IPS-NIHi11 (cell line): ENCODE results near the gene THOC1.
"Not testable (repeated sequence)": the region's sequence is repeated elsewhere in the genome, so short reads cannot be mapped to it uniquely, and the experiment has no call there.

Source experiments
- DNase-seq: peaks from one replicate; pipeline ENCODE4 v3.0.0; 2012; ENCODE audit warnings: mixed read lengths, low spot score

The THOC1 gene, protein sequence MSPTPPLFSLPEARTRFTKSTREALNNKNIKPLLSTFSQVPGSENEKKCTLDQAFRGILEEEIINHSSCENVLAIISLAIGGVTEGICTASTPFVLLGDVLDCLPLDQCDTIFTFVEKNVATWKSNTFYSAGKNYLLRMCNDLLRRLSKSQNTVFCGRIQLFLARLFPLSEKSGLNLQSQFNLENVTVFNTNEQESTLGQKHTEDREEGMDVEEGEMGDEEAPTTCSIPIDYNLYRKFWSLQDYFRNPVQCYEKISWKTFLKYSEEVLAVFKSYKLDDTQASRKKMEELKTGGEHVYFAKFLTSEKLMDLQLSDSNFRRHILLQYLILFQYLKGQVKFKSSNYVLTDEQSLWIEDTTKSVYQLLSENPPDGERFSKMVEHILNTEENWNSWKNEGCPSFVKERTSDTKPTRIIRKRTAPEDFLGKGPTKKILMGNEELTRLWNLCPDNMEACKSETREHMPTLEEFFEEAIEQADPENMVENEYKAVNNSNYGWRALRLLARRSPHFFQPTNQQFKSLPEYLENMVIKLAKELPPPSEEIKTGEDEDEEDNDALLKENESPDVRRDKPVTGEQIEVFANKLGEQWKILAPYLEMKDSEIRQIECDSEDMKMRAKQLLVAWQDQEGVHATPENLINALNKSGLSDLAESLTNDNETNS

DNA sequence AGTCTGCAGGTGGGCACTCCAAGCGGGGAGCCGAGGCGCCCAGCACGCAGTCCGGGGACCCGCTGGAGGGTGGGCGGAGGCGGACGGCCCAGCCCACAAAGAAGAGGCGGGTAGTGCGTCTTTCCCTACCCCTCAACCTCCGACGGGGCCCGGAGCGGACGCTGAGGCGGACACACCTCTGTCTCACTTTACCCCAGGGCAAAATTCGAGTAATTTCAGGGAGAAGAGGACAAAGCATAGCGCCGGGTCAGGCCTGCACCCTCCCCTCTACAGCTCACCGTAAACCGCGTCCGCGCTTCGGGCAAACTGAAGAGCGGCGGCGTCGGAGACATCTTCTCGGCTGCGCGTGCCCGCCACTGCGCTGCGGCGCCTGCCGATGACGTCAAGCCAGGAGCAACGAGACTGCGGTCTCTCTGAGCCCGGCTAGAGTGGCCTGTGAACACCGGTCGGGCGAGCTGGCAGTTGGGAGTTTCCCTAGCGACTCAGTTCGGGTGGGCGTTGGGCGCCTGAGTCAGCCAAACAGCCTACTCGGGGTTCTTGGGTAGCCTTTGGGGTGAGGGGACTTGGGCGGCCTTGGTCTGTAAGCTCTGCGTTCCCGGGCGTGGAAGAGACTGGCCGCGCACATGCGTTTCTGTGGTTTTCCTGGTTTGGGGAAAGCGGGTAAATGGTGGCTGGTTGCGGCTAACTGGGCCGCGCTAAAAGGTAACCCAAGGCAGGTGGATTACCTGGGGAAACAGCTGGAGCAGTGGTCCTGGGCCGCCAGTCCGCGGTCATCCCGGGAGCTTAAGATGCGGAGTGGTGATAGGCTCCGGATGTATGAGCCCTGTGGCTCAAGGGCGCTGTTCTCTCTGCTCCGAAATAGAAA lies at the start of gene THOC1:
TSS of gene THOC1 (minus strand) at position 360 of the 865 bp plus-strand sequence. CDS start at position 332, 28 bp downstream.
- peak; percentile 94 for DNase-seq

DNA sequence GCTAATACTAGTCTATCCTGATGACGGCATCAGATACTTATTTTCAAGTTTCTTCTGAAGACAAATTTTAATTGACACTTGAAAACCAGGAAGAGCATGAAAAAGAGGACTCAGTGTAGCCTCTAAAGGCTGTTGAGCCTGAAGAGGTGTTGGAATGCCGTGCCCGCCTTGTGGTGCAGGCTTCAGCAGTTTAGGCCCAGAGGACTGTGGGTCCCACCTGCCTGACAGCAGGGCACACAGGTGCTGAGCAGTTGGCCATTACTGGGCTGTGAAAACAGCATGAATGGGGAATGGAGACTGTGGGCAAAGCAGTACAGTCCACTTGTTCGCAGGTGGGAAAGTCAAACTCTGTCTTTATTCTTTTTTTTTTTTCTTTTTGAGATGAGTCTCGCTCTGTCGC lies 49.8 kb upstream of the THOC1 start:
- no peak for DNase-seq

DNA sequence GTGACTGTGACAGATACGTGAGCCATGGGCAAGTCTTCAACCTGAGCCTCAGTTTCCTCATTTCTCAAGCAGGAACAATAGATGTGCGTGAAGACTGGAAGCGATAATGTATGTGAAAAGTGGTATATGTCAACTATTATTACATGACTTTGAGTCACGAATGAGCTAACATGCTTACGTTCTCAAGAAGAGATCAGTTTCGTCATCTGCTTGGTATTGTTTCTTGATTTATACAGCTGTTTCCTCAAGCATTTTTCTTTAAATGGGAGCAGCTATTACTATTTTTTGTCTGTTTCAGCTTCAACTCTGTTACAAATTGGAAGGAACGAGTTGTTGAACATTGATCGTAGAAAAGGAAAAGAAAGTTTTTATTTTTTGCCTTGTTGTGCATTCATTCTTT lies 48.5 kb upstream of the THOC1 start:
- DNase-seq, result no peak

DNA sequence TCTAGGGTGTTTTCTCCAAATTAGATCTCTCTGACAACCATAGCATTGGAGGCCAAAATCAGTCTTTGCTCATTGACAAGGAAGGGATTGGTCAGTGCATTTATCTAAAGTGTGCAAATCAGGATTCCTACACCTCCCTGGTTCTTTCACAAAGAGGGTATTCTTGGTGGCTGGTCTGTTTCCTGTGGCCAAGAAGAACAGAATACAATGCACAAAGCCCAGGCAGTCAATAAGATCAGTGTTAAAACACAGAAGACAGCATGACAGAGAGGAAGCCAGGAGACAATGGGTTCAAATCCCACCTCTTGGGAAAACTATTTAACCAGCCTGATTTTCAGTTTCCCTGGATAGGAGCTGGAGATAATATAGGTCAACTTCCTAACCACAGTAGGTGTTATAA lies 46.1 kb upstream of the THOC1 start:
- no peak for DNase-seq

GRCh38 chr18:312415-312814 lies 44.6 kb upstream of the THOC1 start:
- no peak for DNase-seq

GRCh38 chr18:310042-310441 lies 42.2 kb upstream of the THOC1 start:
- DNase-seq, result no peak

- DNase-seq, result not testable (repeated sequence)
These were observed 40.2 kb upstream of the THOC1 start for GRCh38 chr18:308086-308485.

- DNase-seq, result no peak
These were observed 38.9 kb upstream of the THOC1 start for GRCh38 chr18:306608-307255.

DNA sequence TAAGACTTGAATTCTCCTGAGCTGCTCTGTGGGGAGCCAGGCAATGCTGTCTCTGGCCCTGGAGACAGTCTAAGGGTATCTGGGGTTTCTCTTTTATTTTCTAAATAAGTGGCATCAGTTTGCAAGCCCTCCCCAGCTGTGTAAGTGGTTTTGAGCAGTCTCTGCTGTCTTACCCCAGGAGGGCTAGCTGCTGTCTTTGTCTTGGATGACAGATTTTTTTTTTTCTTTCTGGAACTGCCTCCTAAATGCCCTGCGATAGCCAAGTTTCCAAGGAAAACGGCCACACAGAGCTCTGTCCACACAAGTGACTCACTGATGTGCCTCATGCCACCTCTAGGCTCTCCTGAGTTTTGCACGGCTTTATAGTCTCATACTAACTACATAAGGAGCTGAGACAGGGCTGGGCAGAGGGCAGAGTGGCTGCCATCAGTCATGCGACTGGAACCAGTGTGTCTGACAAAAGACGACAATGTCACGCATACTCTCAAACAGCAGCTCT lies 37.2 kb upstream of the THOC1 start:
- no peak for DNase-seq

DNA sequence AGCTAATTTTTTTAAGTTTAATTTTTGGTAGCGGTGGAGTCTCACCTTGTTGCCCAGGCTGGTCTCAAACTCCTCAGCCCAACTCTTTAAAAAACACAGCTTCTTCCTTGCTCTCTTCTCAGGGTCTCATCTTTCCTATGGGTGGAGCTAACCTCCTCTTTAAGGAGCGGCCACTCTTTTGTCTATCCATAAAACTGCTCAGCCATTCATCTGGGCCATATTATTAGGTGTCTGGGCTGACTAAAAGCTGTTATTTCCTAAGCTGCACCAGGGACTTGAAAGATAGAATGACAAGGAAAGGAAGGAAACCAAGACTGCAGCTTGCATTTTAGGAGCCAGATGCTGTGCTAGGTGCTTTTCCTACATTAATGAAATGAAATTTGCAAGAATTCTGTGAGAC lies 35.8 kb upstream of the THOC1 start:
- no peak for DNase-seq

DNA sequence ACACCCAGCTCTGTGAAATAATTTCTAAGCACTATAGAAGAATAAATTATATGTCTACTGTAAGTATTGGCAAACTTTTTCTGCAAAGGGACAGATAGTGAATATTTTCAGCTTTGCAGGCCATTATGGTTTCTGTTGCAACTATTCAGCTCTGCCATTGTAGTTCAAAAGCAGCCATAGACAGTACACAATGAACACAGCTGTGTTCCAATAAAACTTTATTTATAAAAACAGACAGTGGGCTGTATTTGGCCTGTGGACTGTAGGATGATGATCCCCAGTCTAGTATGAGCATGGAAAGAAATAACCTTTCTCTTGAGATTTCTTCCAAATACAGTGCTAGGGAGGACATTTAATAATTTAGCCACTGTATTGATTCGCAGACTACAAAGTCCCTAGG lies 35.2 kb upstream of the THOC1 start:
- DNase-seq, result no peak

GRCh38 chr18:302097-302496 lies 34.2 kb upstream of the THOC1 start:
- DNase-seq, result no peak

- no peak for DNase-seq
These were observed 30.1 kb upstream of the THOC1 start for GRCh38 chr18:297936-298335.

GRCh38 chr18:295756-296490 lies 28.1 kb upstream of the THOC1 start:
- DNase-seq, result no peak

GRCh38 chr18:294566-294965 lies 26.7 kb upstream of the THOC1 start:
- DNase-seq, result no peak

DNA sequence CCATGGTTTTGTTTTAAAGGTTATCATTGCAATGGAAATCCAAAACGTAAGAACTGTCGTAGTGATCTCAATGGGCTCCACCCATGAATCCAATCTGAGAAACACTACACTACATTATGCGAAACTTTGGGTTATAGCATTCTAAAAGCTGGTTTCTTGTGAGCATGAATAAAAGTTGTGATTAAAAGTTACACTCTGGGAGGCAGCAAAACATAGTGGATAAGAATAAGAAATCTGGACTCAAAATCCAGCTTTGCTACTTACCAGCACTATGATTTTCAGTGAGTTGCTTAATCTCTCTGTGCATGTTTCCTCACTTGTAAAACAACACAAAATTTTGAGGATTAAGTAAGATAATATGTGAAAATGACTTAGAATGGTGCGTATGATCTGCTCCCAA lies 25.7 kb upstream of the THOC1 start:
- DNase-seq, result no peak

DNA sequence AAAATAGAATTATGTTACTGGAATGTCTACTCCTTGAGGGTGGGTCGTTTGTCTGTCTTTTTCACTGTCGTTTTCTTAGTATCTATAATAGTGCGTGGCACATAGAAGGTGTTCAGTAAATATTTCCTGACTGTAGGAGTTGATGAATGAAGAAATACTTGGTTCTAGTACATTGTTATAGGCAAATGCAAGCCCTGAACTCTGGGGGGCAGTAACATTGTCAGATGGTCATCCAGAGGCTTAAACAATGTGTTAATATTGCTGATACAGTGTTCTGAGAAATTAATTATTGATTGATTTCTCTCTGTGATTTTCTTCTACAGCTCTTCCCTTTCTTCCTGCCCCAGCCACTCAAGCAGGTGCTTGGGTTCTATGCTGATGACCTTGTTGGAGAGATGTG lies 24.4 kb upstream of the THOC1 start:
- no peak for DNase-seq

DNA sequence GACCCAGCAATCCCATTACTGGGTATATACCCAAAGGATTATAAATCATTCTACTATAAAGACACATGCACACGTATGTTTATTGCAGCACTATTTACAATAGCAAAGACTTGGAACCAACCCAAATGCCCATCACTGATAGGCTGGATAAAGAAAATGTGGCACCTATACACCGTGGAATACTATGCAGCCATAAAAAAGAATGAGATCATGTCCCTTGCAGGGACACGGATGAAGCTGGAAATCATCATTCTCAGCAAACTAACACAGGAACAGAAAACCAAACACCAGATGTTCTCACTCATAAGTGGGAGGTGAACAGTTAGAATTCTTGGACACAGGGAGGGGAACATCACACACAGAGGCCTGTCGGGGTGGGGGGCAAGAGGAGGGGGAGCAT lies 22.1 kb upstream of the THOC1 start:
- DNase-seq, result not testable (repeated sequence)

GRCh38 chr18:289026-289425 lies 21.2 kb upstream of the THOC1 start:
- DNase-seq, result no peak

DNA sequence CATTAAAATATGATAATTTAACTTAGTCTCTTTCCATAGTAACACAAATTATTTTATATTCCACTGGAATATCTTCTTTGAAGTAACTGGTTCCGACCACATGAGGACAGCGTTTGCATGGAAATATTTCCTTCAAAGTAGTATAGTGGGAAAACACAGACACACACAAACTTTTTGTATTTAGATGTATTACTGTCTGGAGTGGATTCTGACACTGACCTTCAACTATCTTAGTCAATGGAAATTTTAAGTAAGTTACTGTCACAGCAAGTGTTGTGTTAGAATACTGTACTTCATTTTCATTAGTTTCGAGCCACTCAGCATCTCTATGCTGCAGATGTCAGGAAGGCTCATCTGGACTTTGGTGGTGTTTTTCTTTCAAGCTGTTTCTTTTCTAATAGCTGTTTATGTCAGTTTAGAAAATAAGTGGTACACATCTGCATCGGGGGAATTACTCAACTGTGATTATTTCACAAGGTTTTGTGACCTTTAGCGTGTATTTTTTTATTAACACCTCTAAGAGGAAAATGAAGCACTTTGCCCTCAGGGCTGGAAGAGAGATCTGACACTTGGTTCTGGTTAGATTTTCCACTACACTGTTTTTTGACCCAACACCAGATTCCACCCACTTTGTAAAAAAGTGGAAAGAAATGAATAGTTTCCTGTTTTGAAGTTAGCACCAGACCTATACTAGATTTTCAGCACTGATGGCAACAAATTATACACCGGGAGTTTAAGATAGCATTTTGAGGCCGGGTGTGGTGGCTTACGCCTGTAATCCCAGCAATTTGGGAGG lies 18.9 kb upstream of the THOC1 start:
- no peak for DNase-seq
